Hippocampal formation (tissue), 2 donors: ENCODE measurements around the gene WNT16.
"Not testable (repeated sequence)": the region's sequence is repeated elsewhere in the genome, so short reads cannot be mapped to it uniquely, and the experiment has no call there.

ENCODE experiments used
- DNase-seq, 2 donors: peaks; one replicate each; lab custom pipeline; 2025; lab: John Stamatoyannopoulos, UW

The WNT16 gene

GRCh38 chr7:121328508-121329190 lies at the start of gene WNT16:
Gene WNT16, plus strand, starts transcription at chr7:121329000. Its CDS starts 293 bp downstream, at chr7:121329293.
- no peak for DNase-seq

GRCh38 chr7:121279060-121279620 lies 49.7 kb upstream of the WNT16 start:
- DNase-seq, result no peak

- no peak for DNase-seq
These were observed 49.0 kb upstream of the WNT16 start for GRCh38 chr7:121279822-121280221.

GRCh38 chr7:121280656-121281055 lies 48.1 kb upstream of the WNT16 start:
- DNase-seq, result no peak

GRCh38 chr7:121282129-121282528 lies 46.7 kb upstream of the WNT16 start:
- no peak for DNase-seq

- no peak for DNase-seq
These were observed 43.6 kb upstream of the WNT16 start for GRCh38 chr7:121285066-121285667.

- DNase-seq, result no peak
These were observed 42.6 kb upstream of the WNT16 start for GRCh38 chr7:121286186-121286585.

- DNase-seq, result no peak
These were observed 41.8 kb upstream of the WNT16 start for GRCh38 chr7:121286742-121287734.

GRCh38 chr7:121288894-121289293 lies 39.9 kb upstream of the WNT16 start:
- no peak for DNase-seq

- DNase-seq, result not testable (repeated sequence)
These were observed 38.9 kb upstream of the WNT16 start for GRCh38 chr7:121289930-121290329.

GRCh38 chr7:121294448-121294992 lies 34.3 kb upstream of the WNT16 start:
- no peak for DNase-seq

GRCh38 chr7:121297843-121298242 lies 31.0 kb upstream of the WNT16 start:
- no peak for DNase-seq

GRCh38 chr7:121298831-121299239 lies 30.0 kb upstream of the WNT16 start:
- no peak for DNase-seq

GRCh38 chr7:121300685-121301420 lies 27.9 kb upstream of the WNT16 start:
- DNase-seq, result no peak

GRCh38 chr7:121301446-121302213 lies 27.2 kb upstream of the WNT16 start:
- no peak for DNase-seq

GRCh38 chr7:121302214-121302745 lies 26.5 kb upstream of the WNT16 start:
- no peak for DNase-seq

GRCh38 chr7:121303422-121304101 lies 25.2 kb upstream of the WNT16 start:
- no peak for DNase-seq

- DNase-seq, result no peak
These were observed 24.6 kb upstream of the WNT16 start for GRCh38 chr7:121304102-121304658.

GRCh38 chr7:121305109-121305508 lies 23.7 kb upstream of the WNT16 start:
- DNase-seq, result no peak
